ENCODE measurements around the gene CRABP1. TPM values are rescaled to one million over a fixed set of nuclear protein-coding genes. Genes with fewer than 3 reads are reported as not detected.

CRABP1 gene
- total RNA-seq, 1 experiment from 2014 or later: not detected

GRCh38 chr15:78312957-78313356, 27.2 kb upstream of the CRABP1 start:
- no TSS peak for BruUV-seq (replicated peaks)
- H3K27me3 ChIP-seq (ENCODE audit: insufficient read depth, low read depth): no peaks in the 10 kb centered on the region
- no peaks in the 10 kb centered on the region for H3K9me3 ChIP-seq (ENCODE audit: insufficient read depth, low read depth)
- ChIA-PET CTCF (no interaction called here), POLR2A (ENCODE audit: unreplicated experiment) (no interaction called here)
- no peaks in the 10 kb centered on the region for H3K79me2 ChIP-seq (ENCODE audit: low read depth)
- H3K9me2 ChIP-seq (ENCODE audit: insufficient read depth): no peaks in the 10 kb centered on the region
- no peaks in the 10 kb centered on the region for H4K20me1 ChIP-seq (ENCODE audit: insufficient read depth)
- H3K27ac ChIP-seq: no peak overlapping the region
- no peak overlapping the region for H3K4me2 ChIP-seq
- H3K4me3 ChIP-seq: no peak overlapping the region
- H3K4me1 ChIP-seq (replicated peaks; ENCODE audit: insufficient read depth): no peaks in the 10 kb centered on the region
- no peak overlapping the region for H2AFZ ChIP-seq
- TF ChIP-seq EZH2 (IDR thresholded peaks at IDR 0.05; ENCODE audit: low read depth) (no peak), CTCF (conservative IDR thresholded peaks at IDR 0.05) (no peak)
- H3F3A ChIP-seq (ENCODE audit: insufficient read depth, low read depth): peaks cover 3% of the 10 kb centered on the region; the same call in 1 of the 2 replicates
- intact Hi-C loops (cut with micrococcal nuclease; ENCODE audit: unreplicated experiment): loop anchor here (10.0 kb wide), 1 partner anchor 392 kb away; no protein-coding TSS in a partner anchor
- DNase-seq: no peak
- H3K36me3 ChIP-seq (ENCODE audit: low read depth): no peaks in the 10 kb centered on the region

- DNase-seq: no peak
- Histone ChIP-seq H2AFZ (no peak overlapping the region), H3K4me1 (replicated peaks; ENCODE audit: insufficient read depth) (no peaks in the 10 kb centered on the region), H3K27ac (no peak overlapping the region), H3F3A (ENCODE audit: insufficient read depth, low read depth) (peaks cover 3% of the 10 kb centered on the region; the same call in 1 of the 2 replicates), H3K4me2 (no peak overlapping the region), H3K4me3 (no peak overlapping the region), H4K20me1 (ENCODE audit: insufficient read depth) (no peaks in the 10 kb centered on the region), H3K27me3 (ENCODE audit: insufficient read depth, low read depth) (no peaks in the 10 kb centered on the region), H3K9me2 (ENCODE audit: insufficient read depth) (no peaks in the 10 kb centered on the region), H3K9me3 (ENCODE audit: insufficient read depth, low read depth) (no peaks in the 10 kb centered on the region), H3K79me2 (ENCODE audit: low read depth) (no peaks in the 10 kb centered on the region), H3K36me3 (ENCODE audit: low read depth) (no peaks in the 10 kb centered on the region)
- POLR2A ChIA-PET (ENCODE audit: unreplicated experiment): no interaction called here
- CTCF ChIA-PET: no interaction called here
- BruUV-seq (replicated peaks): no TSS peak
- intact Hi-C loops (cut with micrococcal nuclease; ENCODE audit: unreplicated experiment): loop anchor here (10.0 kb wide), 1 partner anchor 391 kb away; no protein-coding TSS in a partner anchor
- TF ChIP-seq CTCF (conservative IDR thresholded peaks at IDR 0.05) (no peak), EZH2 (IDR thresholded peaks at IDR 0.05; ENCODE audit: low read depth) (no peak)
Observed at GRCh38 chr15:78313383-78313782, 26.8 kb upstream of the CRABP1 start.

DNA sequence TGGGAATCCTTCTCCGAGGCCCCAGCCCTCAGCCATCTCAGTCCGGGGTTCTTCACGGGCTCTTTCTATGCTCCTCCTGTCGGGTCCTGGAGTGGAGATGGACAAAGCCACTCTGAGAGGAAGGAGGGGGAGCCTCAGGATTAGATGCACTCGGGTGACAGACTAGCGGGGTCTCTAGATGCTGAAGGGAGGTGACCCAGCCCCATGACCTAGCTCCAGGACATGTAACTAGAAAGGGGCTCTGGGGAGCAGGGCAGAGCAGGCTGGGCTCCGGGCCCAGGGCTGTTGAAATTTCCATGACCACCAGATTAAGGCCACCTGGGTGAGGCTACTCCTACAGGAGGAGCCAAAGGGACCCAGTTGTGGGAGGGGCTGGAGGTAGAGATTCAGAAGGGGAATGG, 26.0 kb upstream of the CRABP1 start:
- Histone ChIP-seq H3K79me2 (ENCODE audit: low read depth) (no peaks in the 10 kb centered on the region), H3K4me3 (no peak overlapping the region), H3K9me2 (ENCODE audit: insufficient read depth) (no peaks in the 10 kb centered on the region), H4K20me1 (ENCODE audit: insufficient read depth) (no peaks in the 10 kb centered on the region), H3F3A (ENCODE audit: insufficient read depth, low read depth) (peaks cover 3% of the 10 kb centered on the region; the same call in 1 of the 2 replicates), H3K9me3 (ENCODE audit: insufficient read depth, low read depth) (no peaks in the 10 kb centered on the region), H3K36me3 (ENCODE audit: low read depth) (no peaks in the 10 kb centered on the region), H3K4me2 (no peak overlapping the region), H3K27me3 (ENCODE audit: insufficient read depth, low read depth) (no peaks in the 10 kb centered on the region), H3K4me1 (replicated peaks; ENCODE audit: insufficient read depth) (no peaks in the 10 kb centered on the region), H3K27ac (no peak overlapping the region), H2AFZ (no peak overlapping the region)
- BruUV-seq (replicated peaks): no TSS peak
- TF ChIP-seq CTCF (conservative IDR thresholded peaks at IDR 0.05) (no peak), EZH2 (IDR thresholded peaks at IDR 0.05; ENCODE audit: low read depth) (no peak)
- intact Hi-C loops (cut with micrococcal nuclease; ENCODE audit: unreplicated experiment): loop anchor here (10.0 kb wide), 1 partner anchor 391 kb away; no protein-coding TSS in a partner anchor
- ChIA-PET CTCF (no interaction called here), POLR2A (ENCODE audit: unreplicated experiment) (no interaction called here)
- DNase-seq: no peak

Measured in PC-9 (cell line).